ENCODE measurements around the gene ABCG5.

- TF ChIP-seq ZBTB21 (tag by site-specific recombination; IDR thresholded peaks at IDR 0.05) (no peak), REST (tag by site-specific recombination; IDR thresholded peaks at IDR 0.05) (no peak), ATF2 (tag by site-specific recombination; IDR thresholded peaks at IDR 0.05; ENCODE audit: low read depth) (no peak), MYNN (tag by site-specific recombination; IDR thresholded peaks at IDR 0.05; ENCODE audit: borderline replicate concordance) (no peak), ZNF362 (tag by site-specific recombination; IDR thresholded peaks at IDR 0.05) (no peak), ZNF324 (tag by site-specific recombination; IDR thresholded peaks at IDR 0.05) (no peak), ZNF239 (tag by site-specific recombination; IDR thresholded peaks at IDR 0.05) (no peak), ZNF280D (tag by site-specific recombination; IDR thresholded peaks at IDR 0.05) (no peak), ZNF776 (tag by site-specific recombination; IDR thresholded peaks at IDR 0.05; ENCODE audit: borderline replicate concordance) (no peak), ZFP41 (tag by site-specific recombination; IDR thresholded peaks at IDR 0.05; ENCODE audit: borderline replicate concordance) (no peak), ZNF416 (tag by site-specific recombination; IDR thresholded peaks at IDR 0.05) (no peak), PATZ1 (tag by site-specific recombination; IDR thresholded peaks at IDR 0.05) (no peak)
These were observed 42.3 kb upstream of the ABCG5 start for GRCh38 chr2:43880952-43881351.
